Glomerular visceral epithelial cell (primary cell): ENCODE results near the gene ZNF254.
A peak's percentile ranks its signal among the peaks of the same experiment; 100 is the strongest.
"Not testable (repeated sequence)": the region's sequence is repeated elsewhere in the genome, so short reads cannot be mapped to it uniquely, and the experiment has no call there.

Experiments
- DNase-seq: peaks from one replicate; pipeline ENCODE4 v3.0.0-alpha.2; 2016; ENCODE audit errors: extremely low spot score

Gene ZNF254

GRCh38 chr19:24086974-24087595 lies at the start of gene ZNF254:
TSS of gene ZNF254 (plus strand) at chr19:24087187. CDS start at chr19:24087308, 121 bp downstream.
- DNase-seq: peak; percentile 96

GRCh38 chr19:24040621-24041020 lies 46.4 kb upstream of the ZNF254 start:
- no peak for DNase-seq

- not testable (repeated sequence) for DNase-seq
Measured at GRCh38 chr19:24041326-24041725, 45.7 kb upstream of the ZNF254 start.

- no peak for DNase-seq
Measured at GRCh38 chr19:24046550-24046949, 40.4 kb upstream of the ZNF254 start.

- no peak for DNase-seq
Measured at GRCh38 chr19:24048261-24048660, 38.7 kb upstream of the ZNF254 start.

GRCh38 chr19:24049537-24049936 lies 37.5 kb upstream of the ZNF254 start:
- DNase-seq: no peak

- DNase-seq: no peak
Measured at GRCh38 chr19:24051516-24051915, 35.5 kb upstream of the ZNF254 start.

- DNase-seq: no peak
Measured at GRCh38 chr19:24052811-24053210, 34.2 kb upstream of the ZNF254 start.

GRCh38 chr19:24053601-24054000 lies 33.4 kb upstream of the ZNF254 start:
- no peak for DNase-seq

- DNase-seq: peak; percentile 61
Measured at GRCh38 chr19:24054044-24054935, 32.7 kb upstream of the ZNF254 start.

GRCh38 chr19:24055548-24055947 lies 31.4 kb upstream of the ZNF254 start:
- no peak for DNase-seq

GRCh38 chr19:24057144-24057543 lies 29.8 kb upstream of the ZNF254 start:
- DNase-seq: no peak

- no peak for DNase-seq
Measured at GRCh38 chr19:24059563-24060295, 27.3 kb upstream of the ZNF254 start.

- DNase-seq: no peak
Measured at GRCh38 chr19:24060687-24061356, 26.2 kb upstream of the ZNF254 start.

- DNase-seq: peak; percentile 36
Measured at GRCh38 chr19:24062190-24062589, 24.8 kb upstream of the ZNF254 start.

GRCh38 chr19:24063295-24063694 lies 23.7 kb upstream of the ZNF254 start:
- DNase-seq: no peak

GRCh38 chr19:24064175-24064574 lies 22.8 kb upstream of the ZNF254 start:
- DNase-seq: no peak

GRCh38 chr19:24065243-24065642 lies 21.7 kb upstream of the ZNF254 start:
- no peak for DNase-seq

GRCh38 chr19:24065865-24066604 lies 21.0 kb upstream of the ZNF254 start:
- no peak for DNase-seq

- no peak for DNase-seq
Measured at GRCh38 chr19:24069905-24070657, 16.9 kb upstream of the ZNF254 start.
